ENCODE measurements around the gene NDUFA9. TPM values are rescaled to one million over a fixed set of nuclear protein-coding genes. Genes with fewer than 3 reads are reported as not detected.

NDUFA9 gene
- total and polyA plus RNA-seq, 5 donors from 2014 or later, result 61.1 to 204 (median 174) TPM

- no peaks in the 10 kb centered on the region for H3K27me3 Mint-ChIP-seq
- no peak overlapping the region for H3K27ac Mint-ChIP-seq
- ATAC-seq (ENCODE audit: low read depth in 2 of 2), result no peak
- no peak overlapping the region for H3K4me3 Mint-ChIP-seq
- peaks cover 55% of the 10 kb centered on the region for H3K36me3 Mint-ChIP-seq
- H3K9me3 Mint-ChIP-seq, result peaks cover 0 to 5% (median 0%) of the 10 kb centered on the region in 7 donors
- peaks cover 0 to 3% (median 0%) of the 10 kb centered on the region in 4 donors for H3K4me1 Mint-ChIP-seq
- Histone ChIP-seq H3K4me1 (ENCODE audit: control insufficient read depth, insufficient read depth, low read length, poor library complexity, severe bottlenecking) (no peaks in the 10 kb centered on the region), H3K9me3 (ENCODE audit: control insufficient read depth in 2 of 2, low read length in 2 of 2) (no peaks in the 10 kb centered on the region), H3K36me3 (ENCODE audit: control insufficient read depth, insufficient read depth, low read length) (peaks cover 36% of the 10 kb centered on the region), H3K27me3 (ENCODE audit: control insufficient read depth, insufficient read depth, low read length) (no peaks in the 10 kb centered on the region), H3K4me3 (ENCODE audit: low read depth, low read length) (no peak overlapping the region), H3K27ac (ENCODE audit: insufficient read depth, low read length, poor library complexity, severe bottlenecking) (no peak overlapping the region)
- DNase-seq, result no peak
Observed at GRCh38 chr12:4690760-4691159, 41.8 kb downstream of the NDUFA9 start.

Other genes starting within 250 kb of the NDUFA9 start
- not detected for gene FGF6, start 203.3 kb upstream of the NDUFA9 start, total RNA-seq
- gene FGF6, start 203.3 kb upstream of the NDUFA9 start, polyA plus RNA-seq, result not detected
- 1.9 TPM for gene RAD51AP1, start 110.2 kb upstream of the NDUFA9 start, total RNA-seq
- 1 to 10 TPM; 1.1 to 5.7 (median 3.2) TPM for gene RAD51AP1, start 110.2 kb upstream of the NDUFA9 start, polyA plus RNA-seq
- 11.4 TPM for gene DYRK4, start 86.9 kb upstream of the NDUFA9 start, total RNA-seq
- gene DYRK4, start 86.9 kb upstream of the NDUFA9 start, polyA plus RNA-seq, result 10 to 100 TPM; 33.2 to 43.1 (median 37.7) TPM
- gene AKAP3, start 63 bp upstream of the NDUFA9 start, total RNA-seq, result 1.5 TPM
- 1 to 10 TPM in 2 of 4 donors, under 1 TPM in 2; 0.78 to 1.8 (median 1.3) TPM for gene AKAP3, start 63 bp upstream of the NDUFA9 start, polyA plus RNA-seq
- 7.3 TPM for gene GALNT8, start 71.3 kb downstream of the NDUFA9 start, total RNA-seq
- gene GALNT8, start 71.3 kb downstream of the NDUFA9 start, polyA plus RNA-seq, result 1 to 10 TPM; 2.0 to 4.3 (median 3.3) TPM

Measured in CD4-positive, CD25-positive, alpha-beta regulatory T cell (primary cell).